ENCODE results near the gene ABAT.

Gene ABAT

GRCh38 chr16:8674413-8675022 lies at the start of gene ABAT:
Gene ABAT, plus strand, starts transcription at chr16:8674617. Its CDS starts 61,123 bp downstream, at chr16:8735740.
- DNase-seq (ENCODE audit: low read depth in 2 of 3, low spot score in 1 of 3), result peak; percentile 77 to 86 (median 81)

- DNase-seq (ENCODE audit: low read depth in 2 of 3, low spot score in 1 of 3), result no peak
Observed at GRCh38 chr16:8625491-8626087, 48.8 kb upstream of the ABAT start.

GRCh38 chr16:8626946-8627345 lies 47.5 kb upstream of the ABAT start:
- no peak for DNase-seq (ENCODE audit: low read depth in 2 of 3, low spot score in 1 of 3)

GRCh38 chr16:8627456-8627855 lies 47.0 kb upstream of the ABAT start:
- no peak for DNase-seq (ENCODE audit: low read depth in 2 of 3, low spot score in 1 of 3)

- DNase-seq (ENCODE audit: low read depth in 2 of 3, low spot score in 1 of 3), result no peak
Observed at GRCh38 chr16:8628981-8629725, 45.3 kb upstream of the ABAT start.

GRCh38 chr16:8630255-8630953 lies 44.0 kb upstream of the ABAT start:
- no peak for DNase-seq (ENCODE audit: low read depth in 2 of 3, low spot score in 1 of 3)

- no peak for DNase-seq (ENCODE audit: low read depth in 2 of 3, low spot score in 1 of 3)
Observed at GRCh38 chr16:8631373-8631772, 43.0 kb upstream of the ABAT start.

- DNase-seq (ENCODE audit: low read depth in 2 of 3, low spot score in 1 of 3), result no peak
Observed at GRCh38 chr16:8631818-8632465, 42.5 kb upstream of the ABAT start.

- DNase-seq (ENCODE audit: low read depth in 2 of 3, low spot score in 1 of 3), result no peak
Observed at GRCh38 chr16:8632675-8633182, 41.7 kb upstream of the ABAT start.

GRCh38 chr16:8634991-8635736 lies 39.3 kb upstream of the ABAT start:
- DNase-seq (ENCODE audit: low read depth in 2 of 3, low spot score in 1 of 3), result no peak

- no peak for DNase-seq (ENCODE audit: low read depth in 2 of 3, low spot score in 1 of 3)
Observed at GRCh38 chr16:8639694-8640093, 34.7 kb upstream of the ABAT start.

- no peak for DNase-seq (ENCODE audit: low read depth in 2 of 3, low spot score in 1 of 3)
Observed at GRCh38 chr16:8641671-8642070, 32.7 kb upstream of the ABAT start.

- no peak for DNase-seq (ENCODE audit: low read depth in 2 of 3, low spot score in 1 of 3)
Observed at GRCh38 chr16:8642146-8642545, 32.3 kb upstream of the ABAT start.

- no peak for DNase-seq (ENCODE audit: low read depth in 2 of 3, low spot score in 1 of 3)
Observed at GRCh38 chr16:8644211-8645140, 29.9 kb upstream of the ABAT start.

GRCh38 chr16:8645141-8645521 lies 29.3 kb upstream of the ABAT start:
- DNase-seq (ENCODE audit: low read depth in 2 of 3, low spot score in 1 of 3), result no peak

GRCh38 chr16:8645831-8646230 lies 28.6 kb upstream of the ABAT start:
- no peak for DNase-seq (ENCODE audit: low read depth in 2 of 3, low spot score in 1 of 3)

GRCh38 chr16:8646326-8647053 lies 27.9 kb upstream of the ABAT start:
- no peak for DNase-seq (ENCODE audit: low read depth in 2 of 3, low spot score in 1 of 3)

GRCh38 chr16:8647721-8648318 lies 26.6 kb upstream of the ABAT start:
- no peak for DNase-seq (ENCODE audit: low read depth in 2 of 3, low spot score in 1 of 3)
